DND-41 (cell line): ENCODE data around the gene SLAIN1.

Source experiments
- ATAC-seq: fragments of 200-7000 bp; cut with Tn5 transposase; 3 replicates; pipeline ENCODE4 v1.9.1; 2021; ENCODE audit warnings: low read depth; ENCODE audit not compliant: insufficient read depth
- DNase-seq: peaks from one replicate; pipeline ENCODE4 v3.0.0-alpha.2; 2020
- H2AFZ ChIP-seq: 2 replicates; pipeline ENCODE4 v1.6.0; 2012; ENCODE audit warnings: low read depth, low read length
- H3K27ac ChIP-seq: 2 replicates; pipeline ENCODE4 v1.5.1; 2012; ENCODE audit warnings: low read length, inconsistent platforms
- H3K27me3 ChIP-seq: fragments of 200-600 bp; sonication (generic); 2 replicates; pipeline ENCODE4 v1.6.0; 2012; ENCODE audit warnings: low read length, mild to moderate bottlenecking, inconsistent platforms; ENCODE audit not compliant: insufficient read depth, poor library complexity
- H3K36me3 ChIP-seq: 2 replicates; pipeline ENCODE4 v1.5.1; 2012; ENCODE audit warnings: low read length, inconsistent platforms; ENCODE audit not compliant: insufficient read depth
- H3K4me1 ChIP-seq: 2 replicates; pipeline ENCODE4 v1.5.1; 2012; ENCODE audit warnings: mild to moderate bottlenecking, low read length; ENCODE audit not compliant: insufficient read depth
- H3K4me2 ChIP-seq: 2 replicates; pipeline ENCODE4 v1.6.0; 2012; ENCODE audit warnings: mild to moderate bottlenecking, moderate library complexity, low read length, inconsistent platforms; ENCODE audit not compliant: insufficient read depth
- H3K4me3 ChIP-seq, 2 experiments: fragments of 200-600 bp in 1 of 2; shearing (Covaris generic) in 1 of 2; 2 replicates each; pipeline ENCODE4 v1.5.1; 2012 to 2016; ENCODE audit warnings: inconsistent platforms in 2 of 2, low read length in 2 of 2, mild to moderate bottlenecking in 2 of 2, low read depth in 1 of 2, moderate library complexity in 1 of 2
- H3K79me2 ChIP-seq: 2 replicates; pipeline ENCODE4 v1.6.0; 2012; ENCODE audit warnings: low read length, inconsistent platforms; ENCODE audit not compliant: insufficient read depth
- H3K9ac ChIP-seq: 2 replicates; pipeline ENCODE4 v1.6.0; 2012; ENCODE audit warnings: low read depth, mild to moderate bottlenecking, inconsistent platforms, low read length, moderate library complexity
- H3K9me3 ChIP-seq: 2 replicates; pipeline ENCODE4 v1.5.1; 2012; ENCODE audit warnings: low read length, moderate library complexity, mild to moderate bottlenecking, inconsistent platforms; ENCODE audit not compliant: insufficient read depth, severe bottlenecking
- H4K20me1 ChIP-seq: 2 replicates; pipeline ENCODE4 v1.6.0; 2012; ENCODE audit warnings: low read length; ENCODE audit not compliant: insufficient read depth
- CTCF ChIP-seq: IDR thresholded peaks from 2 replicates; pipeline ENCODE4 v1.5.1; 2012; ENCODE audit warnings: borderline replicate concordance, low read length, moderate library complexity, mild to moderate bottlenecking; ENCODE audit not compliant: poor library complexity, severe bottlenecking; ENCODE audit errors: extremely low read depth
- EZH2 ChIP-seq: IDR thresholded peaks from 3 replicates; pipeline ENCODE4 v1.6.1; 2012; ENCODE audit warnings: borderline replicate concordance, low read depth, mild to moderate bottlenecking, moderate library complexity, low read length, inconsistent platforms; ENCODE audit not compliant: severe bottlenecking

SLAIN1 gene

GRCh38 chr13:77720988-77721387 is 23.5 kb downstream of the SLAIN1 start:
- H2AFZ ChIP-seq, result no peak overlapping the region
- peaks cover 14% of the 10 kb centered on the region; the same call in 1 of the 2 replicates for H3K36me3 ChIP-seq
- ATAC-seq (no peak), DNase-seq (no peak)
- H3K79me2 ChIP-seq, result no peaks in the 10 kb centered on the region
- no peak overlapping the region for H3K9ac ChIP-seq
- H3K4me2 ChIP-seq, result no peak overlapping the region
- no peak overlapping the region for H3K4me3 ChIP-seq
- H3K27ac ChIP-seq, result no peak overlapping the region
- no peaks in the 10 kb centered on the region for H3K9me3 ChIP-seq
- H3K4me1 ChIP-seq, result no peaks in the 10 kb centered on the region
- H4K20me1 ChIP-seq, result no peaks in the 10 kb centered on the region
- H3K27me3 ChIP-seq, result no peaks in the 10 kb centered on the region
- TF ChIP-seq CTCF (no peak), EZH2 (no peak)

- ATAC-seq, result no peak
- H3K4me3 ChIP-seq, result no peak overlapping the region
Observed at GRCh38 chr13:77724092-77724491, 26.6 kb downstream of the SLAIN1 start.

GRCh38 chr13:77725071-77725470 is 27.6 kb downstream of the SLAIN1 start:
- no peak overlapping the region for H3K27ac ChIP-seq
- H4K20me1 ChIP-seq, result no peaks in the 10 kb centered on the region
- no peak for DNase-seq
- peaks cover 13% of the 10 kb centered on the region; the same call in 1 of the 2 replicates for H3K36me3 ChIP-seq
- no peaks in the 10 kb centered on the region for H3K4me1 ChIP-seq
- H3K4me3 ChIP-seq, result no peak overlapping the region
- no peak overlapping the region for H3K9ac ChIP-seq
- H3K79me2 ChIP-seq, result no peaks in the 10 kb centered on the region
- no peaks in the 10 kb centered on the region for H3K27me3 ChIP-seq
- no peak for ATAC-seq
- H3K9me3 ChIP-seq, result no peaks in the 10 kb centered on the region
- H2AFZ ChIP-seq, result no peak overlapping the region
- no peak overlapping the region for H3K4me2 ChIP-seq
- TF ChIP-seq EZH2, result no peak
- no peak for TF ChIP-seq CTCF

More at GRCh38 chr13:77724092-77724491, 26.6 kb downstream of the SLAIN1 start:
- H3K36me3 ChIP-seq, result peaks cover 16% of the 10 kb centered on the region; the same call in 1 of the 2 replicates
- TF ChIP-seq CTCF (no peak), EZH2 (no peak)
- H3K9ac ChIP-seq, result no peak overlapping the region
- H3K27me3 ChIP-seq, result no peaks in the 10 kb centered on the region
- DNase-seq, result no peak
- no peaks in the 10 kb centered on the region for H3K4me1 ChIP-seq
- H4K20me1 ChIP-seq, result no peaks in the 10 kb centered on the region
- H3K4me2 ChIP-seq, result no peak overlapping the region
- no peak overlapping the region for H3K27ac ChIP-seq
- H2AFZ ChIP-seq, result no peak overlapping the region
- no peaks in the 10 kb centered on the region for H3K79me2 ChIP-seq
- no peaks in the 10 kb centered on the region for H3K9me3 ChIP-seq
